ENCODE results near the gene TPP2.

TPP2 gene

DNA sequence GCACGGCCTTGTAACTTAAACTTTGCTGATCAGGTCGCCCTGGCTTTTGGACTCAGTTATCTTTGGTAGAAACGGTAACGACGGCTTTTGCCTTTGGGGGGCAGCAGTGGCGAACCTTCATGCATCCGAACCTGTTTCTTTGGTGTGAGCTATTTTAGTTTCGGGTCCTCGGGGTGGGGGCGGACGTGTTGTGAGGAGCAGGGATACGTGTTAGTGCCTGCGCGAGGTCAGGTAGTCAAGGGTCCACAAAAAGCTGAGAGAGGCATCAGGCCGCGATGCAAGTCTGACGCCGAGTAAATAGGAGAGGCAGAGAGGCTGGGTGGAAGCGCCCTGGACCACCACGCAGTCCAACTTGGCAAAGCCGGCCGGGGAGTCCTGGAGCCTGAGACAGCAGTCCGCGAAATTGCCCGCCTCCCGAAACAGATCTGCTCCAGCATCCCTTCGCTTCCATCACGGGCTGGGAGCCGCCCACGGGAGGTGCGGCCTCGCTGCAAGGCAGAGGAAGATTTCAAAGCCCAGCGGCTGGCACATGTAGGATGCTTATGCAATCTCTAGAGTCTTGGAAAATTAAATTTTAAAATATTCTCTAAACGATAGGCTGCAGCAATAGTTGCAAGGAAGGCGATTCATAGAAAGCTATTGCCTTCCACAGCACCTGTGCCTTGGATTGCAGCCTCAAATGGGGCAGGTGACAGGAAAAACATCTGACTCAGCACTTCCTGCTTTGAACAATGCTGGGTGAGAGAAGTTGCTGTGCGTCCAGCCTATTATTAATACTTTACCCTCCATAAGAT is 4.6 kb upstream of the TPP2 start:
- peak overlapping the region in 20 of 21 experiments; percentile 4 to 90 (median 58) for H3K27ac ChIP-seq

DNA sequence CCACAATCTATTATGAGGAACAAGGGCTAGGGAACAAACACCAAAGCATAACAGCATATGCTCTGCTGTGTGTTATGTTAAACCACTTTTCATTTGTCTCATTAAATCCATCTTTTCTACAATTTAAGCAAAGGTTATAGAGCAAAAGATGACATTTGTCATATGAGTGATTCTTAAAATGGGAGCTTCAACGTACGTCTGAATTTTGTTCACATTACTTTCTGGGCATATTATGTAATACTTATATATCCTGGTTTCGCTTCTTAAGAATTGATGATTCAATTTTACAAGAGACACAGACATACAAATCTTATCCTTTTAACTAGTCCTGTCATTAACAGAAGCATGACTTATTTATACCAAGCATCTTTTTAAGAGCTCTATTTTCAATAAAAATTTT is 3.3 kb upstream of the TPP2 start:
- Histone ChIP-seq H3K27ac (peak overlapping the region in 2 of 21 experiments; percentile 22 to 90), H3K4me3 (no peak overlapping the region)

More for the DNA sequence above, 4.6 kb upstream of the TPP2 start:
- H3K4me3 ChIP-seq, result peak overlapping the region; percentile 43 to 58 (median 49)

GRCh38 chr13:102597029-102597961 is 509 bp downstream of the TPP2 start:
- Histone ChIP-seq H3K27ac (peak overlapping the region; percentile 68 to 100 (median 97)), H3K4me3 (peak overlapping the region; percentile 65 to 100 (median 88))

GRCh38 chr13:102598061-102598460 is 1.3 kb downstream of the TPP2 start:
- H3K4me3 ChIP-seq, result peak overlapping the region; percentile 65 to 100 (median 88)
- peak overlapping the region in 6 of 21 experiments; percentile 86 to 99 (median 97) for H3K27ac ChIP-seq

DNA sequence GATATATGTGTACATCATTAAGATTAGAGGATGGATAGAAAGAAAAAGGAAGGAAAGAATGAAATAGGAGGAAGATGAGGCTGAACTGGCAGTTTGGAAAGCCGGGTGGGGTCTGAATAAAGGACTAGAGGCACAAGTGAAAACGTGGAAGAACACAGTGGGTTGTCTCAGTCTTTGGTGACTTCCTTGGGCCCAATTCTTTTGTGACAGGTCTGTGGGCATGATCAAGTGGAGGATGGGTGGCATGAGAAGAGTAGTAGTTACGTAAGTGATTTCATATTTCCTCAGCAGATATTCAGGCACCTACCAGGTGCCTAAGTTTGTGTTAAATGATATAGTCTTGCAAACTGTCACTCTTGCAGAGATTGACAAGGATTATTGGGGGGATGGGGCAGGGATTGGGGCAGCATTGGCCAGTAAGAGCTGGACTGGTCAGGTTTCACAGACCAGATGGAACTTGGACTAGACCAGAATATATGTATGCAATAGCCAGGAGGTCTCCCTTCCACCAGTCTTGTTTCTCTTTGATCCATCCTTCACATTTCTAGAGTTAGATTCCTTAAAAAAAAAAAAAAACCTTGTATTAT is 2.7 kb downstream of the TPP2 start:
- no peak overlapping the region for H3K4me3 ChIP-seq
- no peak overlapping the region for H3K27ac ChIP-seq

- H3K27ac ChIP-seq, result no peak overlapping the region
- no peak overlapping the region for H3K4me3 ChIP-seq
Measured at GRCh38 chr13:102606537-102607309, 9.9 kb downstream of the TPP2 start.

- Histone ChIP-seq H3K27ac (no peak overlapping the region), H3K4me3 (no peak overlapping the region)
Measured at GRCh38 chr13:102608974-102609373, 12.2 kb downstream of the TPP2 start.

GRCh38 chr13:102609696-102610095 is 12.9 kb downstream of the TPP2 start:
- H3K27ac ChIP-seq, result no peak overlapping the region
- H3K4me3 ChIP-seq, result no peak overlapping the region

DNA sequence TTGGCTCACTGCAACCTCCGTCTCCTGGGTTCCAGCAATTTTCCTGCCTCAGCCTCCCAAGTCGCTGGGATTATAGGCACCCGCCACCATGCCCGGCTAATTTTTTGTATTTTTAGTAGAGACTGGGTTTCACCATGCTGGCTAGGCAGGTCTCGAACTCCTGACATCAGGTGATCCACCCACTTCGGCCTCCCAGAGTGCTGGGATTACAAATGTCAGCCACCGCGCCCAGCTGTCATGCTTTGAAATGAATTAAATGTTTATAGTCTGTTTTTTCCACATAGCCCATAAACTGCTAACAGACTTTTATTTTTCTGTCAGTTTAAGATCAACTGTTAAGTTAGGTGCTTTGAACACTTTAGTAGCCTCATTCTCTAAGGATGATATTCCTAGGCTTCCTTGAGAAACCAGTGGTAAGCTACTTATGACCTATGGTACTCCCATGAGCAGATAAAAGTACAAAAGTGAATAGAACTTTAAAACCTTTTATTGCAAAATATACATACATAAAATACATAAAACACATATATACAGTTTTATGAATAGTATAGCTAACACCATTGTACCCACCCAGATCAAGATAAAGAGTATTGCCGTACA is 13.6 kb downstream of the TPP2 start:
- no peak overlapping the region for H3K4me3 ChIP-seq
- H3K27ac ChIP-seq, result no peak overlapping the region

DNA sequence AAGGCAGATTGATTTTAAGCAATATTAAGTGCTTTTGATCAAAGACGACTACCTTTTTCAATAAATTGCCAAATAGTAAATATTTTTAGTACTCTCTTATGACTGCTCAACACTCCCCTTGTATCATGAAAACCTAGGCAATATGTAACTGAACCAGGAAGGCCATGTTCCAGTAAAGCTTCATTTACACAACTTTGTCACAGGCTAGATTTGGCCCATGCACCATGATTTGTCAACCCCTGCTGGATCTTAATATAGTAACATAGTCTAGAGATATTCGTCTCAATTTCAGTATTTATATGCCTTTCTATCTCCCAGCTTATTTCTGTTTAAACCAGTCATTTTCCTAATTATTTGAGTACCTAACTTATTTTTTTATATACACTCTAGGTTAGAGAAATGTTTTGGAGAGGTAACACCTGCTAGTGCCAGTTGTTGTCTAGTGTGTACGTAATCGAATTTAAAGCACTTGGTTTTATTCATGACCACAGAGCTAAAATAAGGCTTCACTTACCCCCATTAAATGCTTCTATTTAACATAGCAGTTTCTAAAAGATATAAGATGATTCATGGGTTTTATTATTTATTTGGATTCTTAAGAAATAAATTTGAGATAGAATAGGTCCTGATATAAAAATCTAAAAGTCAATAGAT is 21.0 kb downstream of the TPP2 start:
- H3K27ac ChIP-seq, result no peak overlapping the region
- no peak overlapping the region for H3K4me3 ChIP-seq

- H3K4me3 ChIP-seq, result no peak overlapping the region
- H3K27ac ChIP-seq, result no peak overlapping the region
Measured at GRCh38 chr13:102620516-102620915, 23.7 kb downstream of the TPP2 start.

GRCh38 chr13:102626928-102627327 is 30.1 kb downstream of the TPP2 start:
- H3K27ac ChIP-seq, result no peak overlapping the region
- H3K4me3 ChIP-seq, result no peak overlapping the region

GRCh38 chr13:102628559-102628958 is 31.8 kb downstream of the TPP2 start:
- no peak overlapping the region for H3K4me3 ChIP-seq
- no peak overlapping the region for H3K27ac ChIP-seq

DNA sequence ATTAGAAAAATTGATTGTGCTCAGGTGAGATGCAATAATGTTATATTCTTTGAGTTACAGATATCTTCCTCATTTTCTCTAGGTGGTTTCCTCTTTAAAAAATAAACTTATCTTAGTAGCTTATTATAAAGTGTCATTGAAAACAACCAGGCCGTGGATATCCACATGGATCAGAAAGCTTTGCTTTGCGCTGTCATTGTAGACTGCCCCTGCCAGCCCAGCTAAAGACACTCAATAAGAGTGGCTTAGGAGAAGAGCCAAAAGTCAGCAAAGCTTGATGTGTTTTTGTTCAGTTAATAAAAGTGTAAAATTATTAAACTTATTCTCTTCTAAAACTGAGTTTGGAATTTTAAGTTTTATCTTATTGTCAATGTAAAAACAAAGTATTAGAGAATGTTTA is 34.4 kb downstream of the TPP2 start:
- Histone ChIP-seq H3K27ac (no peak overlapping the region), H3K4me3 (no peak overlapping the region)

DNA sequence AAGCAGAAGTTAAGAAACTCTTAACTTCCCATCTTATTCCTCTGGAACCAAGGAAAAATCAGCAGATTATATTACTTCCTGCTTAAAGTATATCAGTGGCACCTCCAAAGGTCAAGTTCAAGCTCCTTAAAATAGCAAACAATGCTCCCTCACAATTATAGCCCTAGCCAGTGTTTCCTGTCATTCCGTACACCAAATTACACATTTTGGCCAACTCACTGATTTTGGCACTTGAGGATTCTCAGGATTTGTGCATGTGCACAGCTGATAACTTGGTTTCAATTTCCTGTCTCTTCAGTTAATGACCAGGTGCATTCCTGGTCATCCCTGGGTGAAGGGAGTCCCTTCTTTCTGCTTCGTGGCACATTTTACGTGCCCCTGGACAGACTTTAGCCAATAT is 42.0 kb downstream of the TPP2 start:
- H3K4me3 ChIP-seq, result no peak overlapping the region
- H3K27ac ChIP-seq, result no peak overlapping the region

- Histone ChIP-seq H3K27ac (no peak overlapping the region), H3K4me3 (no peak overlapping the region)
Measured at GRCh38 chr13:102642029-102642428, 45.2 kb downstream of the TPP2 start.

DNA sequence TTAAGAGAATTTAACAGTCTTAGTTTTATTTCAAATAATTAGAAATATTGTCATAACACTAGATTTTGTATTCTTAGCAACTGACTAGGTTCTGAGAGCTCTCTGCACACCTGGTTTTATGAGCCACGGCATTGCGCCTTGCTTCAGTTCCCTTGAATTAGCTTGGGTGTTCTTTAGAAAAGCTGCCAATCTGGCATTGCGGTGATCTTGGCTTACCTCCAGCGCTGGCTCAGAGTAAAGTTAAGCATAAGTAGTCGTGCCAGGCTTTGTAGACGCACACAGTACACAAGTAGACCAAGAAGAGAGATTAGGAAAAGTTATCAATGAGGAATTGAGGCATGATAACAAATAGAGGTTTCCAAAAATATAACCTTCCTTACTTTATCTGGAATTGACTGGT is 45.7 kb downstream of the TPP2 start:
- Histone ChIP-seq H3K4me3 (no peak overlapping the region), H3K27ac (no peak overlapping the region)

GRCh38 chr13:102643656-102644055 is 46.9 kb downstream of the TPP2 start:
- no peak overlapping the region for H3K27ac ChIP-seq
- H3K4me3 ChIP-seq, result no peak overlapping the region

DNA sequence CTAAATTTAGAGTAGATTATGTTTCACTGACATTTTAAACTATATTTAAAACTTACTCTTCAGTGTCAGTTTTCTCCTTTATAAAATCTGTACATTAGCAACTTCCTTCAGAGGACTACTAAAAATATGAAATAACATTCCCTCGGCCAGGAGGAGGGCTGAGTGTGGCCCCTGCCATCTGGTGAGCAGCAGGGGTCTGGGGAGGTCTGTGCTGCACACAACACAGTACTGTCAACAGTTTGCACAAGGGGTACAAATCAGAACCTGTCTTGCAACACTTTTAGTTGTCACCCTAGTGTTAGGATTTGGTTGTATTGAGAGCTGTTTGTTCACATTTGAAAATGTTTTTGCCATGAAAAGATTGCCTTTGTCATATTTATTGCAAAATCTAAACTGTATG is 48.9 kb downstream of the TPP2 start:
- H3K27ac ChIP-seq, result no peak overlapping the region

More for the DNA sequence above, 48.9 kb downstream of the TPP2 start:
- no peak overlapping the region for H3K4me3 ChIP-seq
